ENCODE data around the gene SF3B6.
A peak's percentile ranks its signal among the peaks of the same experiment; 100 is the strongest.

Gene SF3B6

DNA sequence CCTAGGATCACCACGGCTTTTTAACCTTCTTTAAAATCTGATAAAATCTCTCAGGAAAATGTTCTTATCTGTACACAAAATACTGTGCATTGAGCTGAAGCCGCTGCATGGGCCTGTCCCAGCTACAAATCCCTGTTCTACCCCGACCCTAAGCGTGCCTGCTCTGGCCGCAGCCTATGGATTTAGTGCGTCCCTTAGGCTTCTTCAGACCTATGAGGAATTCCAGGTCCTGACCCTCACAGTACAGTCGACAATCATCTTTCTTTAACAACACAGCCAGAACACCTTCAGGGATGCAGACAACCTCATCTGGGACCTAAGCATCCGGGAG, 28.5 kb downstream of the SF3B6 start:
- TF ChIP-seq, protein P1, sequence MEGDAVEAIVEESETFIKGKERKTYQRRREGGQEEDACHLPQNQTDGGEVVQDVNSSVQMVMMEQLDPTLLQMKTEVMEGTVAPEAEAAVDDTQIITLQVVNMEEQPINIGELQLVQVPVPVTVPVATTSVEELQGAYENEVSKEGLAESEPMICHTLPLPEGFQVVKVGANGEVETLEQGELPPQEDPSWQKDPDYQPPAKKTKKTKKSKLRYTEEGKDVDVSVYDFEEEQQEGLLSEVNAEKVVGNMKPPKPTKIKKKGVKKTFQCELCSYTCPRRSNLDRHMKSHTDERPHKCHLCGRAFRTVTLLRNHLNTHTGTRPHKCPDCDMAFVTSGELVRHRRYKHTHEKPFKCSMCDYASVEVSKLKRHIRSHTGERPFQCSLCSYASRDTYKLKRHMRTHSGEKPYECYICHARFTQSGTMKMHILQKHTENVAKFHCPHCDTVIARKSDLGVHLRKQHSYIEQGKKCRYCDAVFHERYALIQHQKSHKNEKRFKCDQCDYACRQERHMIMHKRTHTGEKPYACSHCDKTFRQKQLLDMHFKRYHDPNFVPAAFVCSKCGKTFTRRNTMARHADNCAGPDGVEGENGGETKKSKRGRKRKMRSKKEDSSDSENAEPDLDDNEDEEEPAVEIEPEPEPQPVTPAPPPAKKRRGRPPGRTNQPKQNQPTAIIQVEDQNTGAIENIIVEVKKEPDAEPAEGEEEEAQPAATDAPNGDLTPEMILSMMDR (IDR thresholded peaks at IDR 0.05; ENCODE audit: insufficient read depth, low read length): no peak
- TF ChIP-seq, protein P2, sequence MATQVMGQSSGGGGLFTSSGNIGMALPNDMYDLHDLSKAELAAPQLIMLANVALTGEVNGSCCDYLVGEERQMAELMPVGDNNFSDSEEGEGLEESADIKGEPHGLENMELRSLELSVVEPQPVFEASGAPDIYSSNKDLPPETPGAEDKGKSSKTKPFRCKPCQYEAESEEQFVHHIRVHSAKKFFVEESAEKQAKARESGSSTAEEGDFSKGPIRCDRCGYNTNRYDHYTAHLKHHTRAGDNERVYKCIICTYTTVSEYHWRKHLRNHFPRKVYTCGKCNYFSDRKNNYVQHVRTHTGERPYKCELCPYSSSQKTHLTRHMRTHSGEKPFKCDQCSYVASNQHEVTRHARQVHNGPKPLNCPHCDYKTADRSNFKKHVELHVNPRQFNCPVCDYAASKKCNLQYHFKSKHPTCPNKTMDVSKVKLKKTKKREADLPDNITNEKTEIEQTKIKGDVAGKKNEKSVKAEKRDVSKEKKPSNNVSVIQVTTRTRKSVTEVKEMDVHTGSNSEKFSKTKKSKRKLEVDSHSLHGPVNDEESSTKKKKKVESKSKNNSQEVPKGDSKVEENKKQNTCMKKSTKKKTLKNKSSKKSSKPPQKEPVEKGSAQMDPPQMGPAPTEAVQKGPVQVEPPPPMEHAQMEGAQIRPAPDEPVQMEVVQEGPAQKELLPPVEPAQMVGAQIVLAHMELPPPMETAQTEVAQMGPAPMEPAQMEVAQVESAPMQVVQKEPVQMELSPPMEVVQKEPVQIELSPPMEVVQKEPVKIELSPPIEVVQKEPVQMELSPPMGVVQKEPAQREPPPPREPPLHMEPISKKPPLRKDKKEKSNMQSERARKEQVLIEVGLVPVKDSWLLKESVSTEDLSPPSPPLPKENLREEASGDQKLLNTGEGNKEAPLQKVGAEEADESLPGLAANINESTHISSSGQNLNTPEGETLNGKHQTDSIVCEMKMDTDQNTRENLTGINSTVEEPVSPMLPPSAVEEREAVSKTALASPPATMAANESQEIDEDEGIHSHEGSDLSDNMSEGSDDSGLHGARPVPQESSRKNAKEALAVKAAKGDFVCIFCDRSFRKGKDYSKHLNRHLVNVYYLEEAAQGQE (IDR thresholded peaks at IDR 0.05; ENCODE audit: insufficient replicate concordance, low read depth): no peak
- TF ChIP-seq SPI1 (IDR thresholded peaks at IDR 0.05; ENCODE audit: borderline replicate concordance, low read depth): no peak
- no peak for TF ChIP-seq POLR2AphosphoS5 (IDR thresholded peaks at IDR 0.05; ENCODE audit: low read depth)
- TF ChIP-seq GABPA (IDR thresholded peaks at IDR 0.05; ENCODE audit: low read depth): no peak
- no peak for DNase-seq (ENCODE audit: low read depth in 1 of 2, low spot score in 1 of 2)
- peaks cover 31% of the 10 kb centered on the region for H3K27me3 ChIP-seq (ENCODE audit: insufficient read depth, poor library complexity, severe bottlenecking)
- H3K27ac ChIP-seq (replicated peaks): no peak overlapping the region
- no peak overlapping the region for H3K4me3 ChIP-seq (replicated peaks; ENCODE audit: insufficient read depth, low read length)

GRCh38 chr2:24046930-24047702, 29.0 kb downstream of the SF3B6 start, which contains the start of gene WDCP:
TSS of gene WDCP (minus strand) at chr2:24047391. CDS start at chr2:24039494, 7,897 bp downstream.
- H3K4me3 ChIP-seq (replicated peaks; ENCODE audit: insufficient read depth, low read length): peak within 1 kb of the TSS; percentile 89
- peak within 1 kb of the TSS; percentile 46 for H3K27ac ChIP-seq (replicated peaks)
- peaks cover 29% of the 10 kb centered on the region for H3K27me3 ChIP-seq (ENCODE audit: insufficient read depth, poor library complexity, severe bottlenecking)
- peak; percentile 89 to 99 for DNase-seq (ENCODE audit: low read depth in 1 of 2, low spot score in 1 of 2)
- TF ChIP-seq SPI1 (IDR thresholded peaks at IDR 0.05; ENCODE audit: borderline replicate concordance, low read depth): no peak
- TF ChIP-seq, protein P1 (IDR thresholded peaks at IDR 0.05; ENCODE audit: insufficient read depth, low read length): no peak
- TF ChIP-seq, protein P2 (IDR thresholded peaks at IDR 0.05; ENCODE audit: insufficient replicate concordance, low read depth): peak; percentile 20
- TF ChIP-seq GABPA (IDR thresholded peaks at IDR 0.05; ENCODE audit: low read depth): peak; percentile 79
- TF ChIP-seq POLR2AphosphoS5 (IDR thresholded peaks at IDR 0.05; ENCODE audit: low read depth): peak; percentile 77

GRCh38 chr2:24046599-24046929, 29.6 kb downstream of the SF3B6 start:
- H3K27me3 ChIP-seq (ENCODE audit: insufficient read depth, poor library complexity, severe bottlenecking): peaks cover 24% of the 10 kb centered on the region
- H3K4me3 ChIP-seq (replicated peaks; ENCODE audit: insufficient read depth, low read length): peak overlapping the region; percentile 89
- peak overlapping the region; percentile 46; the same call in 1 of the 2 replicates for H3K27ac ChIP-seq (replicated peaks)
- TF ChIP-seq GABPA (IDR thresholded peaks at IDR 0.05; ENCODE audit: low read depth): no peak
- no peak for TF ChIP-seq POLR2AphosphoS5 (IDR thresholded peaks at IDR 0.05; ENCODE audit: low read depth)
- TF ChIP-seq, protein P1 (IDR thresholded peaks at IDR 0.05; ENCODE audit: insufficient read depth, low read length): no peak
- TF ChIP-seq SPI1 (IDR thresholded peaks at IDR 0.05; ENCODE audit: borderline replicate concordance, low read depth): no peak
- TF ChIP-seq, protein P2 (IDR thresholded peaks at IDR 0.05; ENCODE audit: insufficient replicate concordance, low read depth): no peak
- no peak for DNase-seq (ENCODE audit: low read depth in 1 of 2, low spot score in 1 of 2)

Measured in HL-60 (cell line).